HS-27A (cell line): Measurements from ENCODE around the gene HPCAL1.
"Not testable (repeated sequence)": the region's sequence is repeated elsewhere in the genome, so short reads cannot be mapped to it uniquely, and the experiment has no call there.

ENCODE experiments used
- DNase-seq: peaks from one replicate; pipeline ENCODE4 v3.0.0-alpha.2; 2012; ENCODE audit warnings: low read depth, missing footprints

The HPCAL1 gene

DNA sequence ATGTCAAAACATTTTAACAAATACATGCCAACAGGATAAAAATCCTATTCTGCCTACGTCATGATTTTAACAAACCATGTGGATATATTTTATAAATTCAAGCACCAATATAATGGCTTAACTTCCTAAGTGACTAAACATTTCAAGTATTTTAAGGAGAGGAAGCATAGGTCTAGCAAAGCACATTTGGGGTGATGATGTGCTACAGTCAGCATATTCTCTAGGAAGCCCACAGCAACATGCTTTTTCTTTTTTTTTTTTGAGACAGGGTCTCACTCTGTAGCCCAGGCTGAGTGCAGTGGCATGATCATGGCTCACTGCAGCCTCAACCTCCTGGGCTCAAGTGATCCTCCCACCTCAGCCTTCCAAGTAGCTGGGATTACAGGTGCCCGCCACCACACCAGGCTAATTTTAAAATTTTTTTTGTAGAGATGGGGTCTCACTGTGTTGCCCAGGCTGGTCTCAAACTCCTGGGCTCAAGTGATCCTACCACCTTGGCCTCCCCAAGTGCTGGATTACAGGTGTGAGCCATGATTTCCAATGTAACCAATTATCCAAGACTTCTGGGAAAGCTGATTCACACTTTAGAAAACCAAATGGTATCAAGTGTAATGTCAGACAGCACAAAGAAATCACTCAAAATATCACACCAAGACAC is 139.9 kb downstream of the HPCAL1 start:
- not testable (repeated sequence) for DNase-seq

DNA sequence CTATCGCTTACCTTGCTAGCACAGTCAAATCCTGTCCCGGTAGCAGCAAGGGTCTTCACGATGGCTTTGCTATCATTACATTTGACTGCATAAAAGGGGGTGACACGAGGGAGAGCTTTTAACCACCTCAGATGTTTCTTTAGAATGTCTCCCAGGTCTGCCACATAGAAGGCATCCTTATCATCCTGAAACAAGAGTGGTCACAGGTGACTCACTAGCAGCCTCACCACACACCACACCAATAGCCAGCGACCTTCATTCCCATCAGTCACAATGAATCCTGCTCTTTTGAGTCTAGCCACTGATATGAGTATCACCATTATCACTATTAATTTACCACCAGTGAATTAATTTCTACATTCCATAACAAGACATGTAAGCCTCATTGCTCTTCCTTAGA is 141.8 kb downstream of the HPCAL1 start:
- no peak for DNase-seq

DNA sequence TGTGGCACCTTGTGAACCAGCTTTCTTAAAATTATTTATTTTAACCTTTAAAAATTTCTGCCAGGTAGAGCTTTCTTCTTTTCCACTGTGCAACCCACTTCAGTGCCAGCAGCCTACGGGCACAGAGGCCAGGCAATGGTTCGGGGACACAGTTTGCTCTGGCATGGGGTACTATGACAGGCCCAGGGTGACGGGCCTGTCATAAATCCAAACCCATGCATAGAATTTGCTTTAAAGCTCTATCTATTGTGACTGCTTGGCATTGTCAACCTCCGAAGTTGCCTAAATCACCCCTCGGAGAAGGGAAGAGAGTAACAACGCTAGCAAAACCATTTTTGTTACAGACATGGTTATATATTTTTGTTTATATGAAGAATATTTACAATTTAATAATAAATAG is 143.9 kb downstream of the HPCAL1 start:
- DNase-seq: no peak

DNA sequence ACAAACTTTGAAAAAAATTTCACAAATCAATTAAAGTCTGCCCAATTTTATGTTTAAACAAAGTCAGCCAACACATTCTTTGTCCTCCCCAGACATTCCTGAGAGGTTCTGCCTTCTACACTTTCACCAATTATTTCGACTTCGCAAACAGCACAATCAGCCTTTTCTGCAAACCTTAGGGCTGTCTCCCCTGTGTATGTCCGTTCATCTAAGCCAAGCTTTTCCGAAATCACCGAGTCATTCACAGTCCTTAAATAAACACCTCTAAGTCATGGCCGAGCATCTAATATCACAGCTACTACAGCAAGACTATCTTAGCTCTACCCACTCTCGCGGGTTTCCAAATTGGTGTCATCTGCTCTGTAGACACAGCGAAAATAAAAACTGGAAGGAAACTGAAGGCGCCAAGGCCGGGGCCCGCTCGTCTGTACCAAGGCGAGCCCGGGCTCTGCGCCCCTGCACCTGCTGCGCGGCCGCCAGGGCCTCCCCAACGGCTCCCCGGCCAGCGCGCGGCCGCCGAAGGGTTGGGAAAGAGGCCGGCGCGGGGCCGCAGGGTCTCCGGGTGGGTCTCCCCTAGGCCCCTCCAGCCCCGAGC is 144.7 kb downstream of the HPCAL1 start:
- DNase-seq: peak; percentile 53

DNA sequence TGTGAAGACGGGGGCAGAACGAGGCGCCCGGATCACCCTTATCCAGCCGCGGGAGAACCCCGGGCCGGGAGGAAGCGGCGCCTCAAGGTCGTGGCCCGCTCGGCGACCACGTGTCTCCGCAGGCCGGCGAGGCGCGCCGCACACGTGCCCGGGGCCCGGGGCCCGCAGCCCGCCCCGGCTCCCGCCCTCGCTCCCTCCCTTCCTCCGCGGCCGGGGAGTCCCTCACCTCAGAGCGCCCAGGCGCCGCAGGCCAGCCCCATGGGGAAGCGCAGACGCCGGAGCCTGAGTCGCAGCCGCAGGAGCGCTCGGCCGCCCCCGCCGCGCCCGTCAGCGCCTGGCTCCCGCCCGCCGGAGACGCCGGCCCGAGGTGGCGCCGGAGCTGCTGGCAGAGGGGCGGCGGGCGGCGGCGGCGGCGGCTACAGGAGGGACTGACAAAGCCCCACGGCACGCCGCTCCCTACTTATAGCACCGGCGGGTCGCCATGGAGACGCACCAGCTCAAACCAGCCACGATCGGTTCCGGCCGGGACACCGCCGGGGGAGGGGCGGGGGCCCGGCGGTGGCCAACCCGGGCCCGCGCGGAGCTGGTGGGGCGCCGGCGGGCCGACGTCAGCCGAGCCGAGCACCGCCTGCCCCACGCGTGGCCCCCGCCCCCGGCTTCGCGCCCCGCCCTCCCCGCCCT is 145.3 kb downstream of the HPCAL1 start, which contains the start of gene ODC1:
Gene ODC1, minus strand, starts transcription at position 433 of the 681 bp plus-strand sequence. CDS start 3,295 bp downstream, outside the sequence.
- peak; percentile 95 for DNase-seq

GRCh38 chr2:10448576-10449485 is 146.1 kb downstream of the HPCAL1 start:
- peak; percentile 88 for DNase-seq

DNA sequence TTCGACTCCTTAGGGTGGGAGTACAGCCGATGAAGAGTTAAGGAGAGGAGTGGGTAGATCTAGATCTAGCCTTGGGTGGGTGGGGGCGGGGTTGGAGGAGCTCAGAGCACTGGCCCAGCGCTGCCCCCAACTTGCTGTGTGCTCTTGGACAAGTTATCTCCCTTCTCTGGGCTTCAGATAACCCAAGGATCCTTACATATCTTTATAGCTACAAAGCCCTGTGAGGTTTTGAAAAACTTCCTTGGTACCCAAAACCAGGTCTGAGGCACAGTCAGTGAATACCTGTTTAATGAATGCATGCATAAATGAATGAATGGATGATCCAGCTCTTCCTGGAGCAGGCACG is 146.8 kb downstream of the HPCAL1 start:
- no peak for DNase-seq

DNA sequence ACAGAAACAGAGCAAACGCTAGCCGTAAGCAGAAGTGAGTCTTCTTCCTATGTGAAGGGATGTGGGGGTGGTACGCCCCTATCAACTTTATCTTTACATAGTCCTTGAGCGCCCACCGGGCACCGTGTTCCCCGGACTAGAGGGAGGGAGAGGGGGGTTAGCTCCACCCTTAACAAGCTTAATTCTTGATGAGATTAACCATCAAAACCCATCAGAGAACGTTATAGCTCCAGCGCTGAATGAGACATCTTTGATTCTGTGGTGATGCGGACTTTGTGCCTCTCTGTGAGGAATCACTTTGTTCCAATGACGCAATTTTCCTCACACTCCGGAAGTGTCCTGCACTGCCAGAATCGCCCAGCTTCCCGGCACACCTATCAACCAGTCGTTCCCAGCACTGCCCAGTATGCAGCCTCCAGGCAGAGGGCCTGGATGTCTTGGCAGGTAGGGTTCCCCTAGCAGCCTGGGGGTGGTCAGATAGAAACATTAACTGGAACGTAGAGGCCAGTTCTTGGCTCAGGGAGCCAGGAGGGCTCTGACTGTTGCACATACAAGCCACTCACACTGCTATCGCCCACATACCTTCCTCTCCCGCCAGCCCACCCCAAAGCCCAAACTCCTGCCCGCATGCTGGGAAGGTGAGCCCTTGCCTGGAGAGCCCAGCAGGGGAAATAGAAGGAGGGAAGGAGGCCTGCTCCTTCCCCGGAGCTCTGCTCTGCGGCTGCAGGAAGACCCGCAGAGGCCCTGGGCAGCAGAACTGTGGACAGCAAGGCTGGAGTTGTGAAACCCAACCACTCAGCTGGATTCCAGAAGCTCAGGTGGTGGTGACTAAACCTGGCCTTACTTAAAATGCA is 147.4 kb downstream of the HPCAL1 start:
- no peak for DNase-seq

- DNase-seq: no peak
Observed at GRCh38 chr2:10451819-10452218, 149.1 kb downstream of the HPCAL1 start.

DNA sequence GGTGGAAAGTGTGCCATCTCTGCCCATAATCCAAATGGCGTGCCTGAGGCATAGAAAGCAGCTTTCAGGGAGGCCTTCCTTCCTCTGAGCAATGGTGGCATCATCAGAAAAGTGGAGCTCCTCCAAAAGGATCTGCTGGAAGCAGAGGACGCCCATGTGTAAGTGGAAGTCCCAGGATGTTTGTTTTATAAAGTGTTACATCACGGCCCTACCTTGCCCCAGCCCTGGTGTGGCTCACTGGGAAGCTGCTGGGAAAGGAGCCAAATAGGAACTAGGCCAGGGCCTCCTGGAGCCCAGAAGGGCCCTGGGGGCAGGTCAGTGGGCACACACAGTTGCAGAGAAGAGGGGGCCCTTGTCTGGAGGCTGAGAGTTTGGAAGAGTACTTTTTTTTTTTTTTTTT is 149.6 kb downstream of the HPCAL1 start:
- DNase-seq: peak; percentile 73

DNA sequence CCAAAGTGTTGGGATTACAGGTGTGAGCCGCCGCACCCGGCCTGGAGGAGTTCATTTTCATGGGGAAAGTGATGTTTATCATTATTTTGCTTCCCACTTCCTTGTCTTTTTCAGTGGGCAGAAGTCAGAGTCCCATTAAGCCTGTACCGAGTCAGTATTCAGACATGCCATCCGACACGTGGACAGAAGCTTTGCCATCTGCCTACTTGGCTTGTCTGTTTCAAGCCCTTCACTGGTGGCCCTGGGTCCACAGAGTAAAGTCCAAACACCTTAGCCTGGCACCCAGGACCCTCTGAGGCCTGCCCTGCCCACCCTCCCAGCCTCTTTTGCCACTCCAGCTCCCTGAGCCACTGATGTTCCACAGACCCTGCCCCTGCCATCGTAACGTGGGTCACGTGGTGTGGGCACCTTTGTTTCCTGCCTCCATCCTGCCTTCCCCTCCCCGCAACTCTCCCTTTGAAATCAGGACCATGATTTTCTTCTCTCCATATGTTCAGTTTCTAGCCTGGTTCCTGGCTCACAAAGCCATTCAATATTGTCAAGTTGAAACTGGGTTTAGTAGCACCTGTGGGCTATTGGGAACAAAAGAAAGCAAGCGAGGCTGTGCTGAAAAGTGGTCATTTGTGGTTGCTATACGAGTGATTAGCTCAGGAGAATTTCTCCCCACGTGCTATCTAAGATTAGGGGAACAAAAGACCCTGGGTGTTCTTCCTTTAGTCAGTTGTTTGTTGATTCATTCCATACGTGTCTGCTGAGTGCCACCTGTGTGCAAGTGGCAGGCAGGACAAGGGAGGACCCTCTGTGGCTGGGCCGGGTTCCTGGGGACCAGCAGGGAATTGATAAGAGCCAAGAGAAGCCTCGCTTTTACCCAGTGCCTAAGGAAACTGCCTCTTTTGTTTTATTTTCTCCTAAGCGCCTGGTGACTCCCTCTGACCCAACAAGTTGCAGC is 150.5 kb downstream of the HPCAL1 start:
- no peak for DNase-seq

GRCh38 chr2:10453905-10454298 is 151.2 kb downstream of the HPCAL1 start:
- no peak for DNase-seq

DNA sequence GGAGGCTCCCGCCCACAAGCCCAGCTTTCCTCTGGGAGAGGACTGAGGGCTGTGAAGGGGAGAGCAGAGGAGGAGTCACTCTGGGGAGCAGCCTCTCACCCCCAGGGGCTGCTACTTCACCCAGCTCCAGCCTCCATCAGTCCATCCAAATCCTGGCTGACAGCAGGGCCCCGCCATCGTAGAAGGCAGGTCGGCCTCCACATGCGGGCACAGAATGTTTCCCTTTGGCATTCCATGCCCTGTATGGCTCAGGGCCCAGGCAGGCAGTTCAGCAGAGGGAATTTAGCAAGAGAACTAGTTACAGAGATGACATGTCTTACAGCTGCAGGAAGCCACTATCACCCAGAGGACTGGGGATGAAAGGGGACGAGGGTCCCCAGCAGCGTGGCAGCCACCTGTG is 151.8 kb downstream of the HPCAL1 start:
- no peak for DNase-seq

DNA sequence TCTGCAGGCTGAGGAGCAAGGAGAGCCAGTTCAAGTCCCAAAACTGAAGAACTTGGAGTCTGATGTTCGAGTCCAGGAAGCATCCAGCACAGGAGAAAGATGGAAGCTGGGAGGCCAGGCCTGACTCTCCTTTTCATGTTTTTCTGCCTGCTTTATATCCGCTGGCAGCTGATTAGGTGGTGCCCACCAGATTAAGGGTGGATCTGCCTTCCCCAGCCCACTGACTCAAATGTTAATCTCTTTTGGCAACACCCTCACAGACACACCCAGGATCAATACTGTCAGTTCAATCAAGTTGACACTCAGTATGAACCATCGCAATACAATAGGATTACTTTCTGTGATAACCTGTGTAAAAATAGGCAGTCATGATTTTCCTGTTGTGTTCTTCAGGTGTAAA is 154.5 kb downstream of the HPCAL1 start:
- DNase-seq: not testable (repeated sequence)

DNA sequence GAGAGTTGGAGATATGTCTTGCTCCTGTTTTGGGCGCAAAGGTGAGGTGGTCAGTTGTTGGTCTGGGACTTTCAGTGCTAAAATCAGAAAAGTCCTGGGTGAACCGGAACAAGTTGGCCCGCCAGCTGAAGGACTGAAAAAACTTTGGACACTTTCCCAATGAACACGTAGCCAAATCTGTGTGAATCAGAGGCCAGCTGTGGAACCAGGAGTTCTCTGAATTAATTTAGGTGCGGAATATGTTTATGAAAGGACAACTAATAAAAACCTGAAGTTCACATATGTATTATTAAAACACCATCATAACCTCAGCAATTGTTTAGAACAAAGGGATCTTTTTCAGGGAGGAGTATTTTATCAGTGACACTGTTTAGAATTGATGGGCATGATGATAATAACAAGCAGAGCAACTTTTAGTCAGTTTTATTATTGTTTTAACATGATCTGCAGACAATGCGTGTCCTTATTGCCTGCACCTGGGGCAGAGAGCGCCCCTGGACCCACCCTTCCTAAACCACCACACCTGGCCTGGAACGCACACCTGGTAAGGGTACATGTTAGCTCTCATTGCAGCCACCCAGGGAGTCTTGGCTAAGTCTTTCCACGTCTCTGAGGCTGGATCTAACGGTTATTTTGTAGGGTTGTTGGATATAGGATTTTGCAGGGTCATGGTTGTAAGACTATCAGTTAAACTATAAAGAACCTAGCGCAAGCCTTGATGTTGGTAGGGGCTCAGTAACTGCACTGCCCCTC is 155.3 kb downstream of the HPCAL1 start:
- DNase-seq: no peak

DNA sequence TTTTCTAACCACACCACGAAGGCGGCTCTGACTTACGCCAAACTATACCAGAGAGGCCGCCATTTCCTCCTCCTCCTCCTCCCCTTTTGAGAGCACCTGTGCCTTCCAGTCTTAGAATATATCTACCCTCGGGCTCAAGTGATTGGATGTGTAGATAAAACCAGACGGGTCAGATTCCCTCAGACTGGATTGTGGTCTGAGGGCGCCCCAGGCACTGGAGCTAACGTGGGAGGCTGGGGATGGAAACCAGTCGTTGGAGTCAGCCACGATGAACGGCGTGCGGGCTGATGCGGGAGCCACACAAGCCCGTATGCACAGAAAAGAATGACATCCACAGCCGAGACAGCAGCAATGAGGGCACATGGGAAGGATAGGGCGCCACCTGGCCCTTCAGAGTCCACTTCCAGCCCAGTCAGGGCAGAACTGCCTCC is 157.7 kb downstream of the HPCAL1 start:
- no peak for DNase-seq

DNA sequence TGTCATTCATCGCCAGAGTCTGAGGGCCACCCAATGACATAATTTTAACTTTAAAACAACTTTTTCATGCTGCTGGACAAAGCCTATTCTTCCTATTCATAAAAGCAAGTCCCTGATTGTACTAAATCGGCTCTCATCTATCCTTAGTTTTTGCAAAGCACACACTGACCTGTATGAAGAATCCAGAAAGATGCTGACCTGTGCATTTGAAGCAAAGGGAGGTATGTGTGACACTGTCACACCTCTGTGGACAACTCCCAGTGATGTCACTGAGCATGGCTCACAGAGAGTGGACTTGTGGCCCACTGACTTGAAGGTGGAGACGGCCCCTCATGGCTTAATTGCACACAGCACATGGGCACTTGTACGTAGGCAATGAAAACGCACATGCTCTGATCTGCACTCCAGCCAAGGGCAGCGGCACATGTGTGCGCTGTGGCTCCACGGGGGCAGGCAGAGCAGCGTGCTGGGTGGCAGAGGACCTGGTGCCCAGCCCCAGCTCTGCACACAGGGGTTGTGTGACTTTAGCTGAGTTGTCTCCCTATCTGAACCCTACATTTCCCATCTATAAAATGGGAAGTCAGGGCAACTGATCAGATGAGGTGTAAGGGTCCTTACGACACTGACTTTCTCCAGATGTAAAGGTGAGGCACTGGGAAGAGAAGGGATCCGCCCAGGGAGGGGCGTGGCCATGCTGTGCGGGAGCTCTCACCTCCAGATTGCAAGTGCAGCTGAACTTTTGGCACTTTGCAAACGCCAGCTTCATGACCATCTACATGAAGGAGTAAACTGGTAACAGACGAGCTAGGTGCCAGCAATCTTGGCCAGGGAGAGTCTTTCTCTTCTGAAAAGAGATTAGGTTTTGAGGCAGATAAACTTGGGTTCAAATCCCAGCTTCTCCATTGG is 159.7 kb downstream of the HPCAL1 start:
- DNase-seq: no peak

DNA sequence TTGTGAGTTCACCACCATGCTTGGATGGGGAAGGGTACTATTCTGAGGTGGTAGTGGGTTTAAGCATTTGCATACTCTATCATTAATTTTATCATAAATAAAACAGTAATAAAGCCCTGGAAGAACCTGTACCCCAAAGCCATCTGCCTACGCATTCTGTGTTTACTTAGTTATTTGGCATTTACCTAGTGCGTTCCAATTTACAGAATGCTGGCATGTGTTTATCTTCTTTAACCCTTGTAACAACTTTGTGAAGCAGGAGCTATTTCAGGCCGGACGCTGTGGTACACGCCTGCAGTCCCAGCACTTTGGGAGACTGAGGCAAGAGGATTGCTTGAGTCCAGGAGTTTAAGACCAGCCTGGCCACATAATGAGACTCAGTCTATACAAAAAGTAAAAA is 163.2 kb downstream of the HPCAL1 start:
- DNase-seq: no peak
